Vagina (tissue), 2 donors: ENCODE measurements around the gene CSF1R. TPM values are rescaled to one million over a fixed set of nuclear protein-coding genes. Genes with fewer than 3 reads are reported as not detected.

Experiments
- DNase-seq, 2 donors: peaks; one replicate each; pipeline ENCODE4 v3.0.0-alpha.2; 2017; ENCODE audit errors: extremely low spot score in 2 of 2
- H3K27ac ChIP-seq: fragments of 200-600 bp; sonication (generic); one replicate; pipeline ENCODE4 v1.5.1; 2019
- H3K27me3 ChIP-seq: fragments of 200-600 bp; sonication (generic); one replicate; pipeline ENCODE4 v1.5.1; 2019
- H3K36me3 ChIP-seq, 2 donors: fragments of 200-600 bp; sonication (generic); one replicate each; pipeline ENCODE4 v1.5.1; 2017 to 2019
- H3K4me1 ChIP-seq: fragments of 200-600 bp; sonication (generic); one replicate; pipeline ENCODE4 v1.5.1; 2019
- H3K4me3 ChIP-seq, 2 donors: fragments of 200-600 bp; sonication (generic); 1 replicate in 1 of 2; 2 replicates in 1 of 2; pipeline ENCODE4 v1.5.1; 2016 to 2019
- H3K9me3 ChIP-seq: fragments of 200-600 bp; sonication (generic); one replicate; pipeline ENCODE4 v1.5.1; 2019
- CTCF ChIP-seq, 3 experiments: fragments of 450-650 bp in 2 of 3; fragments of 200-600 bp in 1 of 3; sonication (generic) in 1 of 3; IDR thresholded peaks; one replicate each; pipeline ENCODE4 v1.5.1; 2017 to 2019; ENCODE audit warnings: antibody characterized with exemption in 3 of 3, mild to moderate bottlenecking in 2 of 3, moderate library complexity in 2 of 3
- POLR2A ChIP-seq, 2 donors: fragments of 450-650 bp; IDR thresholded peaks; one replicate each; pipeline ENCODE4 v1.6.1; 2017; ENCODE audit warnings: antibody characterized with exemption in 2 of 2, mild to moderate bottlenecking in 2 of 2, moderate library complexity in 2 of 2
- POLR2AphosphoS5 ChIP-seq, 2 donors: sonication (generic); formaldehyde crosslinking; IDR thresholded peaks; one replicate each; pipeline ENCODE4 v1.9.0; 2017; ENCODE audit warnings: antibody characterized with exemption in 2 of 2, mild to moderate bottlenecking in 2 of 2, low read depth in 1 of 2; ENCODE audit not compliant: insufficient read depth in 1 of 2
- intact Hi-C: fragments of 100-400 bp; cut with DNase I; formaldehyde crosslinking; loops from one replicate; pipeline ENCODE4 v1.15.1; 2023
- total RNA-seq: library from RNA; depleted of rRNA; stranded (reverse); fragments of >200 nt; gene quantifications from one replicate; pipeline ENCODE4 v1.2.3, GENCODE V29; 2016

Gene CSF1R
- total RNA-seq, 1 donor from 2014 or later: 21.4 TPM

- H3K27ac ChIP-seq: no peak overlapping the region
- DNase-seq: no peak
Observed at GRCh38 chr5:150057052-150057451, 29.3 kb downstream of the CSF1R start.

GRCh38 chr5:150056075-150056443 lies 30.3 kb downstream of the CSF1R start:
- H3K4me1 ChIP-seq: no peaks in the 10 kb centered on the region
- H3K27me3 ChIP-seq: no peaks in the 10 kb centered on the region
- H3K36me3 ChIP-seq: peaks cover 0 to 34% of the 10 kb centered on the region in 2 donors
- intact Hi-C loops: no loop called here
- H3K9me3 ChIP-seq: no peaks in the 10 kb centered on the region
- DNase-seq: no peak
- TF ChIP-seq POLR2AphosphoS5 (IDR thresholded peaks at IDR 0.05; ENCODE audit: insufficient read depth in 1 of 2, low read depth in 1 of 2) (no peak), POLR2A (IDR thresholded peaks at IDR 0.05) (no peak), CTCF (IDR thresholded peaks at IDR 0.05) (no peak)
- no peak overlapping the region for H3K4me3 ChIP-seq
- H3K27ac ChIP-seq: no peak overlapping the region

More at GRCh38 chr5:150057052-150057451, 29.3 kb downstream of the CSF1R start:
- Histone ChIP-seq H3K27me3 (no peaks in the 10 kb centered on the region), H3K4me3 (no peak overlapping the region), H3K36me3 (peaks cover 0 to 24% of the 10 kb centered on the region in 2 donors), H3K4me1 (no peaks in the 10 kb centered on the region), H3K9me3 (no peaks in the 10 kb centered on the region)
- intact Hi-C loops: no loop called here
- no peak for TF ChIP-seq CTCF (IDR thresholded peaks at IDR 0.05)
- no peak for TF ChIP-seq POLR2A (IDR thresholded peaks at IDR 0.05)
- no peak for TF ChIP-seq POLR2AphosphoS5 (IDR thresholded peaks at IDR 0.05; ENCODE audit: insufficient read depth in 1 of 2, low read depth in 1 of 2)

GRCh38 chr5:150055326-150056074 lies 30.9 kb downstream of the CSF1R start:
- TF ChIP-seq POLR2A (IDR thresholded peaks at IDR 0.05) (no peak), CTCF (IDR thresholded peaks at IDR 0.05) (no peak), POLR2AphosphoS5 (IDR thresholded peaks at IDR 0.05; ENCODE audit: insufficient read depth in 1 of 2, low read depth in 1 of 2) (no peak)
- DNase-seq: no peak
- no peaks in the 10 kb centered on the region for H3K4me1 ChIP-seq
- intact Hi-C loops: no loop called here
- no peak overlapping the region for H3K4me3 ChIP-seq
- no peak overlapping the region for H3K27ac ChIP-seq
- no peaks in the 10 kb centered on the region for H3K27me3 ChIP-seq
- no peaks in the 10 kb centered on the region for H3K9me3 ChIP-seq
- peaks cover 0 to 39% of the 10 kb centered on the region in 2 donors for H3K36me3 ChIP-seq

- no peak overlapping the region for H3K4me3 ChIP-seq
- intact Hi-C loops: no loop called here
- no peaks in the 10 kb centered on the region for H3K4me1 ChIP-seq
- no peak for TF ChIP-seq POLR2A (IDR thresholded peaks at IDR 0.05)
- no peak for TF ChIP-seq POLR2AphosphoS5 (IDR thresholded peaks at IDR 0.05; ENCODE audit: insufficient read depth in 1 of 2, low read depth in 1 of 2)
- TF ChIP-seq CTCF (IDR thresholded peaks at IDR 0.05): no peak
- H3K27me3 ChIP-seq: no peaks in the 10 kb centered on the region
- H3K9me3 ChIP-seq: no peaks in the 10 kb centered on the region
- no peak for DNase-seq
- peaks cover 0 to 49% of the 10 kb centered on the region in 2 donors for H3K36me3 ChIP-seq
- no peak overlapping the region for H3K27ac ChIP-seq
Observed at GRCh38 chr5:150054569-150054968, 31.8 kb downstream of the CSF1R start.

GRCh38 chr5:150053713-150054392 lies 32.5 kb downstream of the CSF1R start:
- no peak overlapping the region for H3K27ac ChIP-seq
- no peak overlapping the region for H3K4me3 ChIP-seq
- no peak for DNase-seq
- intact Hi-C loops: no loop called here
- H3K27me3 ChIP-seq: no peaks in the 10 kb centered on the region
- H3K36me3 ChIP-seq: peaks cover 0 to 56% of the 10 kb centered on the region in 2 donors
- no peak for TF ChIP-seq POLR2A (IDR thresholded peaks at IDR 0.05)
- TF ChIP-seq CTCF (IDR thresholded peaks at IDR 0.05): no peak
- TF ChIP-seq POLR2AphosphoS5 (IDR thresholded peaks at IDR 0.05; ENCODE audit: insufficient read depth in 1 of 2, low read depth in 1 of 2): no peak
- no peaks in the 10 kb centered on the region for H3K9me3 ChIP-seq
- H3K4me1 ChIP-seq: no peaks in the 10 kb centered on the region
